K562 (cell line): ENCODE results near the gene ERF. TPM values are rescaled to one million over a fixed set of nuclear protein-coding genes. Genes with fewer than 3 reads are reported as not detected.

Source experiments
- ARID2 ChIP-seq: fragments of 450-650 bp; IDR thresholded peaks from 2 replicates; pipeline ENCODE4 v1.6.1; 2017; ENCODE audit warnings: antibody characterized with exemption, mild to moderate bottlenecking
- BCOR ChIP-seq: fragments of 450-650 bp; IDR thresholded peaks from 2 replicates; pipeline ENCODE4 v1.6.1; 2016
- CHD1 ChIP-seq: fragments of 200-600 bp; sonication (generic); IDR thresholded peaks from one replicate; pipeline ENCODE4 v1.6.1; 2012; ENCODE audit warnings: mild to moderate bottlenecking, moderate library complexity, low read length, inconsistent platforms
- CREB1 ChIP-seq, 2 experiments: sonication (generic) in 1 of 2; formaldehyde crosslinking in 1 of 2; IDR thresholded peaks; 2 replicates each; pipeline versions ENCODE4 v1.6.1 to v1.8.0; 2012 to 2022; ENCODE audit warnings: inconsistent platforms in 1 of 2, mild to moderate bottlenecking in 1 of 2, missing genetic modification reagents in 1 of 2, moderate library complexity in 1 of 2
- CREM ChIP-seq: IDR thresholded peaks from 2 replicates; pipeline ENCODE4 v1.6.1; 2014; ENCODE audit warnings: antibody characterized with exemption, low read depth
- ELK1 ChIP-seq: sonication (generic); formaldehyde crosslinking; IDR thresholded peaks from 2 replicates; pipeline ENCODE4 v1.8.1; 2022; ENCODE audit warnings: missing genetic modification reagents
- ETS1 ChIP-seq: conservative IDR thresholded peaks from 2 replicates; pipeline ENCODE4 v1.6.1; 2011; ENCODE audit warnings: low read depth, mild to moderate bottlenecking, low read length; ENCODE audit not compliant: control insufficient read depth
- KDM1A ChIP-seq, 2 experiments: fragments of 450-650 bp; IDR thresholded peaks; 2 replicates each; pipeline ENCODE4 v1.6.1; 2016; ENCODE audit warnings: mild to moderate bottlenecking in 2 of 2
- NONO ChIP-seq, 2 experiments: fragments of 200-400 bp in 1 of 2; fragments of 450-650 bp in 1 of 2; formaldehyde crosslinking in 1 of 2; IDR thresholded peaks; 2 replicates each; pipeline ENCODE4 v1.6.1; 2017; ENCODE audit warnings: low read depth in 2 of 2, mild to moderate bottlenecking in 2 of 2, moderate library complexity in 2 of 2, low read length in 1 of 2
- PHF8 ChIP-seq: fragments of 200-600 bp; sonication (generic); IDR thresholded peaks from 2 replicates; pipeline ENCODE4 v1.6.1; 2012; ENCODE audit warnings: mixed run types, mild to moderate bottlenecking, inconsistent platforms, low read length, moderate library complexity, borderline replicate concordance
- POLR2AphosphoS5 ChIP-seq: IDR thresholded peaks from 2 replicates; pipeline ENCODE4 v1.6.1; 2011; ENCODE audit warnings: mild to moderate bottlenecking, low read depth, low read length, moderate library complexity; ENCODE audit not compliant: control insufficient read depth, insufficient read depth
- SUPT5H ChIP-seq: fragments of 450-650 bp; IDR thresholded peaks from 2 replicates; pipeline ENCODE4 v1.6.1; 2016
- VEZF1 ChIP-seq: fragments of 200-800 bp; sonication (Bioruptor generic); IDR thresholded peaks from 2 replicates; pipeline ENCODE4 v1.6.1; 2017; ENCODE audit warnings: missing genetic modification characterization, missing compliant biosample characterization
- ZBTB8A ChIP-seq: fragments of 450-650 bp; IDR thresholded peaks from 2 replicates; pipeline ENCODE4 v1.6.1; 2018; ENCODE audit warnings: mild to moderate bottlenecking, moderate library complexity; ENCODE audit not compliant: partially characterized antibody
- ZHX1 ChIP-seq: fragments of 150-350 bp; conservative IDR thresholded peaks from 2 replicates; pipeline ENCODE4 v1.6.1; 2014; ENCODE audit warnings: low read length
- polyA plus RNA-seq, 8 experiments: library from polyadenylated mRNA; depleted of rRNA in 4 of 8; stranded (reverse) in 5 of 8; unstranded in 3 of 8; fragments of >200 nt; fragmentation: Nextera tagmentation in 2 of 8; fragmentation: Illumina TruSeq in 1 of 8; extraction: Ambion mirVana in 2 of 8; extraction: Trizol in 1 of 8; gene quantifications; 2 replicates each; pipeline versions ENCODE4 v1.2.1 to v1.2.3, GENCODE V29; 2011 to 2014; ENCODE audit warnings: inconsistent platforms in 1 of 8, missing spikeins in 1 of 8
- total RNA-seq, 7 experiments: library from RNA; depleted of rRNA in 6 of 7; stranded (reverse); fragments of >200 nt in 6 of 7; fragmentation: Illumina TruSeq in 2 of 7; extraction: Trizol in 2 of 7; gene quantifications; 2 replicates each; pipeline versions ENCODE4 v1.2.1 to v1.2.3, GENCODE V29; 2011 to 2021; ENCODE audit warnings: low replicate concordance in 1 of 7
- TF ChIP-seq, protein P1 (sequence below): fragments of 450-650 bp; IDR thresholded peaks from 2 replicates; pipeline ENCODE4 v1.6.1; 2016; ENCODE audit warnings: borderline replicate concordance

ERF gene
- total and polyA plus RNA-seq, 9 of the 15 experiments (the other 6 are each of a cell fraction or from before 2014, with no cell fraction given) = 0.03 to 75.4 (median 27.0) TPM

- TF ChIP-seq PHF8 = 0 out of 2 replicates have a peak, but pooled peaks have one; percentile 4
- TF ChIP-seq, protein P1, sequence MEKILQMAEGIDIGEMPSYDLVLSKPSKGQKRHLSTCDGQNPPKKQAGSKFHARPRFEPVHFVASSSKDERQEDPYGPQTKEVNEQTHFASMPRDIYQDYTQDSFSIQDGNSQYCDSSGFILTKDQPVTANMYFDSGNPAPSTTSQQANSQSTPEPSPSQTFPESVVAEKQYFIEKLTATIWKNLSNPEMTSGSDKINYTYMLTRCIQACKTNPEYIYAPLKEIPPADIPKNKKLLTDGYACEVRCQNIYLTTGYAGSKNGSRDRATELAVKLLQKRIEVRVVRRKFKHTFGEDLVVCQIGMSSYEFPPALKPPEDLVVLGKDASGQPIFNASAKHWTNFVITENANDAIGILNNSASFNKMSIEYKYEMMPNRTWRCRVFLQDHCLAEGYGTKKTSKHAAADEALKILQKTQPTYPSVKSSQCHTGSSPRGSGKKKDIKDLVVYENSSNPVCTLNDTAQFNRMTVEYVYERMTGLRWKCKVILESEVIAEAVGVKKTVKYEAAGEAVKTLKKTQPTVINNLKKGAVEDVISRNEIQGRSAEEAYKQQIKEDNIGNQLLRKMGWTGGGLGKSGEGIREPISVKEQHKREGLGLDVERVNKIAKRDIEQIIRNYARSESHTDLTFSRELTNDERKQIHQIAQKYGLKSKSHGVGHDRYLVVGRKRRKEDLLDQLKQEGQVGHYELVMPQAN = 0 out of 2 replicates have a peak, but pooled peaks have one; percentile 37
- TF ChIP-seq SUPT5H = 0 out of 2 replicates have a peak, but pooled peaks have one; percentile 43
- TF ChIP-seq KDM1A (IDR thresholded peaks at IDR 0.05) = peak in 1 of 2 experiments; percentile 37; a peak in 1 of 4 replicates
- TF ChIP-seq ZHX1 = no peak
- TF ChIP-seq ELK1 = no peak
- no peak for TF ChIP-seq ARID2
- TF ChIP-seq NONO (IDR thresholded peaks at IDR 0.05; ENCODE audit: low read depth in 2 of 2, low read length in 1 of 2) = 0 out of 4 replicates have a peak, but pooled peaks of 1 of the 2 experiments have one; percentile 23
- TF ChIP-seq CREB1 (IDR thresholded peaks at IDR 0.05) = peak; percentile 5; the same call in 1 of the 2 replicates
- TF ChIP-seq CREB1 (CRISPR knock-in tag; IDR thresholded peaks at IDR 0.05) = peak; percentile 18; the same call in 1 of the 2 replicates
- 0 out of 2 replicates have a peak, but pooled peaks have one; percentile 6 for TF ChIP-seq CREM
- TF ChIP-seq BCOR = peak; percentile 28; the same call in 1 of the 2 replicates
- TF ChIP-seq ETS1 = 0 out of 2 replicates have a peak, but pooled peaks have one; percentile 41
- peak; percentile 44; the same call in 1 of the 2 replicates for TF ChIP-seq POLR2AphosphoS5
- TF ChIP-seq CHD1 = peak; percentile 8
- peak; percentile 96 for TF ChIP-seq VEZF1 (CRISPR knock-in tag)
- TF ChIP-seq ZBTB8A = no peak
These were observed 659 bp downstream of the ERF start (continued) for GRCh38 chr19:42254089-42254849.
